Measurements from ENCODE around the gene CTXN1.

DNA sequence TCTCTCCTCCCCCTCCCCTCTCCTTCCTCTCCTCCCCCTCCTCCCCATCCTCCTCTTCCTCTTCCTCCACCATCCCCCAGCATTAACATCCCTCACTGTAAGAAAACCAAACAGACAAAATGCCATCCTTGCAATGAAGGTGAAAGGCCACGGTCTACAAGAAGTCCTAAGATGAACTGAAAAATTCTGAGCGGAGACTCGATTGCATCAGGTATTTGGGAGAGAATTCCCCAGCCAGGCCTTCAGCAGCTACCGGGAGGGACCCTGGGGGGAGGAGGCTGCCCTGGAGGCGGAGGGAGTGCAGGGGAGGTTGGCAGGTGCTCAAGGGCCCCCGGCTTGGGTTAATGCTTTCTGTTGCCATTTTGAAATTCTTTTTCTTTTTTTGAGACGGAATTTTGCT is 27.6 kb upstream of the CTXN1 start:
- no peak for TF ChIP-seq POLR2A (IDR thresholded peaks at IDR 0.05)
- TF ChIP-seq, protein P1, sequence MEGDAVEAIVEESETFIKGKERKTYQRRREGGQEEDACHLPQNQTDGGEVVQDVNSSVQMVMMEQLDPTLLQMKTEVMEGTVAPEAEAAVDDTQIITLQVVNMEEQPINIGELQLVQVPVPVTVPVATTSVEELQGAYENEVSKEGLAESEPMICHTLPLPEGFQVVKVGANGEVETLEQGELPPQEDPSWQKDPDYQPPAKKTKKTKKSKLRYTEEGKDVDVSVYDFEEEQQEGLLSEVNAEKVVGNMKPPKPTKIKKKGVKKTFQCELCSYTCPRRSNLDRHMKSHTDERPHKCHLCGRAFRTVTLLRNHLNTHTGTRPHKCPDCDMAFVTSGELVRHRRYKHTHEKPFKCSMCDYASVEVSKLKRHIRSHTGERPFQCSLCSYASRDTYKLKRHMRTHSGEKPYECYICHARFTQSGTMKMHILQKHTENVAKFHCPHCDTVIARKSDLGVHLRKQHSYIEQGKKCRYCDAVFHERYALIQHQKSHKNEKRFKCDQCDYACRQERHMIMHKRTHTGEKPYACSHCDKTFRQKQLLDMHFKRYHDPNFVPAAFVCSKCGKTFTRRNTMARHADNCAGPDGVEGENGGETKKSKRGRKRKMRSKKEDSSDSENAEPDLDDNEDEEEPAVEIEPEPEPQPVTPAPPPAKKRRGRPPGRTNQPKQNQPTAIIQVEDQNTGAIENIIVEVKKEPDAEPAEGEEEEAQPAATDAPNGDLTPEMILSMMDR (IDR thresholded peaks at IDR 0.05) = no peak

Measured in testis (tissue), 2 donors.